Epithelial cell of prostate (primary cell): ENCODE measurements around the gene PCDHGA9.
"Not testable (repeated sequence)": the region's sequence is repeated elsewhere in the genome, so short reads cannot be mapped to it uniquely, and the experiment has no call there.

Experiments
- DNase-seq: peaks from one replicate; pipeline ENCODE4 v3.0.0-alpha.2; 2011; ENCODE audit warnings: low read depth, low spot score
- H3K27ac ChIP-seq: fragments of 450-650 bp; 2 replicates; pipeline ENCODE4 v1.5.1; 2017; ENCODE audit warnings: mild to moderate bottlenecking

PCDHGA9 gene

DNA sequence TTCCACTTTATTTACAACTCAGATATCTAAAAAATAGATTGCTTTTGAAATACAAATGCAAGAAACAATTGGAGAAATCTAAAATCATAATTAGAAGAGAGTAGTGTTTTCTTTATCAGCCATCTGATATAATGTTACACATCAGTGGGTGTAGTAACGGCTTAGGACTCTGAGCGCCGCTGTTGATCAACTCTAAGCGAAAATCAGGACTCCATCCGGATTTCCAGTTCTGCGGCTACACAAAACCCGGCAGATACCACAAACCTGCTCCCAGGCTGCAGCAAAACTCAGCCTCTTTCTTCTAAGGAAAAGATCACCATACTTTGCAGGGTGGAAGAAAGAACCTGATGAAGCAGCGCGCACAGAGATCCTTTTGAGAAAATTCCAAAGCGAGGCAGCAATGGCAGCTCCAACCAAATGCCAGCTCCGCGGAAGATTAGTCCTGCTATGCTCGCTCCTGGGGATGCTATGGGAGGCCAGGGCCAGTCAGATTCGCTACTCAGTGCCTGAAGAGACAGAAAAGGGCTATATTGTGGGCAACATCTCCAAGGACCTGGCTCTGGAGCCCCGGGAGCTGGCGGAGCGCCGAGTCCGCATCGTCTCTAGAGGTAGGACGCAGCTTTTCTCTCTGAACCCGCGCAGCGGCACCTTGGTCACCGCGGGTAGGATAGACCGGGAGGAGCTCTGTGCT lies at the start of gene PCDHGA9:
TSS of gene PCDHGA9 (plus strand) at position 226 of the 691 bp plus-strand sequence. CDS start at position 401, 175 bp downstream.
- H3K27ac ChIP-seq: no peak within 1 kb of the TSS
- DNase-seq: no peak

DNA sequence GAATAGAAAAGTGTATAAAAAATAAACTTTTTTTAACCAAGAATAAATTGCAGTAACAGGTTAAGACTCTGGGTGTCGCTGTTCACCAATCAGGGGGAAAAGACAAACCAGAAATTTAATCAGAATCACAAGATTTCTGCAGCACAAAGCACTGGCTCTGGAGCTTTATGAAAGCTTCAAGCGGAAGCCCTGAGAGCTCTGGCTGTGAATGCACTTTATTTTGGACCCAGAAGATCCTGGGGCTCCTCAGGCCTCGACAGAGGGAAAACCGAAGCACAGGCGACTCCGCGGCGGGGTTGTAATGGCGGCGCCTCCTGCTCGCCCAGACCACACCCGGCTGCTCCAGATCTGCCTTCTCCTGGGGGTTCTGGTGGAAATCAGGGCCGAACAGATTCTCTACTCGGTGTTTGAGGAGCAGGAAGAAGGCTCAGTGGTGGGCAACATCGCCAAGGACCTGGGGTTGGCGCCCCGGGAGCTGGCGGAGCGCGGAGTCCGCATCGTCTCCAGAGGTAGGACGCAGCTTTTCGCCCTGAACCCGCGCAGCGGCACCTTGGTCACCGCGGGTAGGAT lies 47.6 kb upstream of the PCDHGA9 start, which contains the start of gene PCDHGA4:
TSS of gene PCDHGA4 (plus strand) at position 122 of the 570 bp plus-strand sequence. CDS start at position 209, 87 bp downstream.
- no peak for DNase-seq
- no peak within 1 kb of the TSS for H3K27ac ChIP-seq

DNA sequence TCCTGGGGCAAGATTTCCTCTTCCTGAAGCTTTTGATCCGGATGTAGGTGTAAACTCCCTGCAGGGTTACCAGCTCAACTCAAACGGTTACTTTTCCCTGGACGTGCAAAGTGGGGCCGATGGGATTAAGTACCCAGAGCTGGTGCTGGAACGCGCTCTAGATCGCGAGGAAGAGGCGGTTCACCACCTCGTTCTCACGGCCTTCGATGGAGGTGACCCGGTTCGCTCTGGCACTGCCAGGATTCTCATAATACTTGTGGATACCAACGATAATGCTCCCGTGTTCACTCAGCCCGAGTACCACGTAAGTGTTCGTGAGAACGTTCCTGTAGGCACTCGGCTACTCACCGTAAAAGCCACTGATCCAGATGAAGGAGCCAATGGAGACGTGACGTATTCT lies 46.9 kb upstream of the PCDHGA9 start:
- no peak for DNase-seq
- H3K27ac ChIP-seq: no peak overlapping the region

DNA sequence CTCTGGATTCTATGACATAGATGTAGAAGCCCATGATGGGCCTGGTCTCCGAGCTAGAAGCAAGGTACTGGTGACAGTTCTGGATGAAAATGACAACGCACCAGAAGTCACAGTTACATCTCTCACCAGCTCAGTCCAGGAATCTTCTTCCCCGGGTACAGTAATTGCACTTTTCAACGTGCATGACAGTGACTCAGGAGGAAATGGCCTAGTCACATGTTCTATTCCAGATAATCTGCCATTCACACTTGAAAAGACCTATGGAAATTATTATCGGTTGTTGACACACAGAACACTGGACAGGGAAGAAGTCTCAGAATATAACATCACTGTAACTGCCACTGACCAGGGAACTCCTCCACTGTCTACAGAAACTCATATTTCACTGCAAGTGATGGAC lies 46.4 kb upstream of the PCDHGA9 start:
- H3K27ac ChIP-seq: no peak overlapping the region
- DNase-seq: no peak

DNA sequence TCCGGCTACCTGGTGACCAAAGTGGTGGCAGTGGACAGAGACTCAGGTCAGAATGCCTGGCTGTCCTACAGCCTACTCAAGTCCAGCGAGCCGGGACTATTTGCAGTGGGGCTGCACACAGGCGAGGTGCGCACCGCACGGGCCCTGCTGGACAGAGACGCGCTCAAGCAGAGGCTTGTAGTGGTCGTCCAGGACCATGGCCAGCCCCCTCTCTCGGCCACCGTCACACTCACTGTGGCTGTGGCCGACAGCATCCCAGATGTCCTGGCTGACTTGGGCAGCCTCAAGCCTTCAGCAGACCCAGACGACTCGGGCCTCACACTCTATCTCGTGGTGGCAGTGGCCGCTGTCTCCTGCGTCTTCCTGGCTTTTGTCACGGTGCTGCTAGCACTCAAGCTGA lies 45.6 kb upstream of the PCDHGA9 start:
- H3K27ac ChIP-seq: no peak overlapping the region
- DNase-seq: no peak

DNA sequence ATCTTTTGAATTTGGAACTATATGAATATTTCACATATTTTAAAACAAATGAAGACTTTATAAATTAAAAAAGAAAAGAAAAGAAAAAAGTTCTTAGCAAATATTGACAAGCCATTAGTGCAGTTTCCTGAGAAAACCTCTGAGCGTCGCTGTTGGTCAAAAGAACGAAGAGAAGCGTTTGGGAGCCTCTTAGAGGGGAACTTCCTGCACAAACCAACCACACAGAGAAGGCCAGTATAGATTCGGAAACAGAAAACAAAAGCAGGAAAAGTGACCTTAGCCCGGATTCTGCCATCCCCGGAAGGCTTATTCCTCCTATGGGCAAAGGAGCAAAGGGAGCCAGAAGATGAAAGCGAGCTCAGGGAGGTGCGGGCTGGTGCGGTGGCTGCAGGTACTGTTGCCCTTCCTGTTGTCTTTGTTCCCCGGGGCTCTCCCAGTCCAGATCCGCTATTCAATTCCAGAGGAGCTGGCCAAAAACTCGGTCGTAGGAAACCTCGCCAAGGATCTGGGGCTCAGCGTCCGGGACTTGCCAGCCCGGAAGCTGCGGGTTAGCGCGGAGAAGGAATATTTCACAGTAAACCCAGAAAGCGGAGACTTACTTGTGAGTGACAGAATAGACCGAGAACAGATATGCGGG lies 42.7 kb upstream of the PCDHGA9 start, which contains the start of gene PCDHGB2:
TSS of gene PCDHGB2 (plus strand) at position 205 of the 637 bp plus-strand sequence. CDS start at position 347, 142 bp downstream.
- H3K27ac ChIP-seq: no peak within 1 kb of the TSS
- DNase-seq: no peak

DNA sequence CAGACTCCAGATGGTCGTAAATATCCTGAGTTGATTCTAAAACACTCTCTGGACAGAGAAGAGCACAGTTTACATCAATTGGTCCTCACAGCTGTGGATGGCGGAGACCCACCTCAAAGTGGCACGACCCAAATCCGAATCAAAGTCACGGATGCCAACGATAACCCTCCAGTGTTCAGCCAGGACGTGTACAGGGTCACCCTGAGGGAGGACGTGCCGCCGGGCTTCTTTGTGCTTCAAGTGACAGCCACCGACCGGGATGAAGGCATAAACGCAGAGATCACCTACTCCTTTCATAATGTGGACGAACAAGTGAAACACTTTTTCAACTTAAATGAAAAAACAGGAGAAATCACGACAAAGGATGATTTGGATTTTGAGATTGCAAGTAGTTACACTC lies 41.9 kb upstream of the PCDHGA9 start:
- DNase-seq: no peak

DNA sequence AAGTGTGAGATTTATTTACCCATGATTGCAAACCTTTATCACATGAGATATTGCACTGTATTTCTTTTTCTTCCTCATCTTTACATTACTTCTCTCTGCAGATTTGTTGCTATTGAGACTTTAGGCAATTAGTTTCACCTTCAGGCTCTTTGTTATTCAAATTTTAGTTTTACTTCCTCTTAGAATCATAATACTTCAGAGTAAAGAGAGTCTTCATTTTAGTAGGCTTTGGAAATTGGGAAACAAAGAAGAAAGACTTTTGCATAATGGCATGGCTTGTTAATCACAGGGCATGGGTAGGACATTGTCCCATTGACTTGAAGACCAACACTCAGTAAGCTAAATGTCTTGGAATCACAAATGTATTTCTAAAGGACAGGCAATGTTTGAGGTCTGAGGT lies 39.9 kb upstream of the PCDHGA9 start:
- H3K27ac ChIP-seq: no peak overlapping the region
- DNase-seq: no peak

More for the DNA sequence above, 41.9 kb upstream of the PCDHGA9 start:
- no peak overlapping the region for H3K27ac ChIP-seq

DNA sequence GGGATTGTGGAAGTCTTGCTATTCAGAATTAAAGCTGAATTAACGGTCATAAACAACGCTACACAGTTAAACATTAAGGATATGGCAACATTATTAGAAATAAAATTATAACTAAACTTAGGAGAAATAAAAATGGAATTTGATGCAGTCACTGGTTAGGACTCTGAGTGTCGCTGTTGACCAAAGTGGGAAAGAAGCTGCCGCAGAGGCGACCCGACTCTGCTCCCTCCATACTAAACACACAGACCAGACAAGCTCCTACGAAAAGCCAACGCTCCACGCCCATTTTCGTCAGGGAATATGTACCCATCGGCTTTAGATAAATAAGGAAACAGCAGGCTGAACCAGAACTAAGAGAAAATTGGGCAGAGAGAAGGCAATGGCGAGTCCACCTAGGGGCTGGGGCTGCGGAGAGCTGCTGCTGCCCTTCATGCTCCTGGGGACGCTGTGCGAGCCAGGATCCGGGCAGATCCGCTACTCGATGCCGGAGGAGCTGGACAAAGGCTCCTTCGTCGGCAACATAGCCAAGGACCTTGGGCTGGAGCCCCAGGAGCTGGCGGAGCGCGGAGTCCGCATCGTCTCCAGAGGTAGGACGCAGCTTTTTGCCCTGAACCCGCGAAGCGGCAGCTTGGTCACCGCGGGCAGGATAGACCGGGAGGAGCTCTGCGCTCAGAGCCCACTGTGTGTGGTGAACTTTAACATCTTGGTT lies 38.5 kb upstream of the PCDHGA9 start, which contains the start of gene PCDHGA5:
TSS of gene PCDHGA5 (plus strand) at position 211 of the 709 bp plus-strand sequence. CDS start at position 380, 169 bp downstream.
- DNase-seq: no peak
- H3K27ac ChIP-seq: no peak within 1 kb of the TSS

DNA sequence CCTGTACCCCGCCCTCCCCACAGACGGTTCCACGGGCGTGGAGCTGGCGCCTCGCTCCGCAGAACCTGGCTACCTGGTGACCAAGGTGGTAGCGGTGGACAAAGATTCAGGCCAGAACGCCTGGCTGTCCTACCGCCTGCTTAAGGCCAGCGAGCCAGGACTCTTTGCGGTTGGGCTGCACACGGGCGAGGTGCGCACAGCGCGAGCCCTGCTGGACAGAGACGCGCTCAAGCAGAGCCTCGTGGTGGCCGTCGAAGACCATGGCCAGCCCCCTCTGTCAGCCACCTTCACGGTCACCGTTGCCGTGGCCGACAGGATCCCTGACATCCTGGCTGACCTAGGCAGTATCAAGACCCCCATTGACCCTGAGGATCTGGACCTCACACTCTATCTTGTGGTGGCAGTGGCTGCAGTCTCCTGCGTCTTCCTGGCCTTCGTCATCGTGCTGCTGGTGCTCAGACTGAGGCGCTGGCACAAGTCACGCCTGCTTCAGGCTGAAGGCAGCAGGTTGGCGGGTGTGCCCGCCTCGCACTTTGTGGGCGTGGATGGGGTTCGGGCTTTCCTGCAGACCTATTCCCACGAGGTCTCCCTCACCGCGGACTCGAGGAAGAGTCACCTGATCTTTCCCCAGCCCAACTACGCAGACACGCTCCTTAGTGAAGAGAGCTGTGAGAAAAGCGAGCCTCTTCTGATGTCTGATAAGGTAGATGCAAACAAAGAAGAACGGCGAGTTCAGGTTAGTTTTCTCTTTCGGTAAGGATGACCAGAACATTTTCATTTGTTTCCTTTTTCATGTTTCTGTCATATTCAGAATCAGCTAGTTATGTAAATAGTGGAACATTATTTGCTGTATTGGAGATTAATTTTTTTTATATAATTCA lies 36.3 kb upstream of the PCDHGA9 start:
- no peak overlapping the region for H3K27ac ChIP-seq

DNA sequence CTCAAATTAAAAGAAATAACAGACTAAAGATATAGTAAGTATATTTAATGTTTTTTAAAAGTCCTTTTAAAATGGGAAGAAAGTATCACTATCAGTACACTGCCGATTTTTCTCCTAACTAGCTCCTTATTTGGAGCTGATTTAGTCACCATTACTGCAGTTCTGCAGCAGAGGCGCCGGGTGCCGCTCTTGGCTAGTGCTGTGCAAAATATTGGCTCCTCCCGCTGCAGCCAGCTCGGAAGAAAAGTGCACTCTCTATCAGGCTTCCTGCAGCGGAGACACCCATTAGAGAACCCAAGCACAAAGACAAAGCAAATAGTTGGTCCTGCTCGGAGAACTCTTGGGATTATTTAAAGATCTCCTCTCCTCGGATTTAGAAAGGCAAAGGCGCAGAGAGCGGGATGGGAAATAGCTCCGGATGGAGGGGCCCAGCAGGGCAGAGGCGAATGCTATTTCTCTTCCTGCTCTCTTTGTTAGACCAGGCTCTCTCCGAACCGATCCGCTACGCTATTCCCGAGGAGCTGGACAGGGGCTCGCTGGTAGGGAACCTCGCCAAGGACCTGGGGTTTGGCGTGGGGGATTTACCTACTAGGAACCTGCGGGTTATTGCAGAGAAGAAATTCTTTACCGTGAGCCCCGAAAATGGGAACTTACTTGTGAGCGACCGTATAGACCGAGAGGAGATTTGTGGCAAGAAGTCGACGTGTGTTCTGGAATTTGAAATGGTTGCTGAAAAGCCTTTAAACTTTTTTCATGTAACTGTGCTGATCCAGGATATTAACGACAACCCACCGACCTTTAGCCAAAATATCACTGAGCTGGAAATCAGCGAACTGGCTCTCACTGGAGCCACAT lies 32.4 kb upstream of the PCDHGA9 start, which contains the start of gene PCDHGB3:
TSS of gene PCDHGB3 (plus strand) at position 249 of the 855 bp plus-strand sequence. CDS start at position 402, 153 bp downstream.
- no peak within 1 kb of the TSS for H3K27ac ChIP-seq
- no peak for DNase-seq

More for the DNA sequence above, 36.3 kb upstream of the PCDHGA9 start:
- DNase-seq: no peak

DNA sequence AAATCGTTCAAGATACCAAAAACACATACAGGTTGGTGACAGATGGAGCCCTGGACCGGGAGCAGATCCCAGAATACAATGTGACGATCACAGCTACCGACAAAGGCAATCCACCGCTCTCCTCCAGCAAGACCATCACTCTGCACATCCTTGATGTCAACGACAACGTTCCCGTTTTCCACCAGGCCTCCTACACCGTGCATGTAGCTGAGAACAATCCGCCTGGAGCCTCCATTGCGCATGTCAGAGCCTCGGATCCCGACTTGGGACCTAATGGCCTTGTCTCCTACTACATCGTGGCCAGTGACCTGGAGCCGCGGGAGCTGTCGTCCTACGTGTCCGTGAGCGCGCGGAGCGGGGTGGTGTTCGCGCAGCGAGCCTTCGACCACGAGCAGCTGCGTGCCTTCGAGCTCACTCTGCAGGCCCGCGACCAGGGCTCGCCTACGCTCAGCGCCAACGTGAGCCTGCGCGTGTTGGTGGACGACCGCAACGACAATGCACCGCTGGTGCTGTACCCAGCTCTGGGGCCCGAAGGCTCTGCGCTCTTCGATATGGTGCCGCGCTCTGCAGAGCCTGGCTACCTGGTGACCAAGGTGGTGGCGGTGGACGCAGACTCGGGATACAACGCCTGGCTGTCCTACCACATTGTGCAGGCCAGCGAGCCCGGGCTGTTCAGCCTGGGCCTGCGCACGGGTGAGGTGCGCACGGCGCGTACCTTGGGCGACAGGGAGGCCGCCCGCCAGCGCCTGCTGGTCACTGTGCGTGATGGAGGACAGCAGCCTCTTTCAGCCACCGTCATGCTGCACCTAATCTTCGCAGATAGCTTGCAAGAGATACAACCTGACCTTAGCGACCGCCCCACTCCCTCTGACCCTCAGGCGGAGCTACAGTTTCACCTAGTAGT lies 30.8 kb upstream of the PCDHGA9 start:
- H3K27ac ChIP-seq: no peak overlapping the region
- no peak for DNase-seq

DNA sequence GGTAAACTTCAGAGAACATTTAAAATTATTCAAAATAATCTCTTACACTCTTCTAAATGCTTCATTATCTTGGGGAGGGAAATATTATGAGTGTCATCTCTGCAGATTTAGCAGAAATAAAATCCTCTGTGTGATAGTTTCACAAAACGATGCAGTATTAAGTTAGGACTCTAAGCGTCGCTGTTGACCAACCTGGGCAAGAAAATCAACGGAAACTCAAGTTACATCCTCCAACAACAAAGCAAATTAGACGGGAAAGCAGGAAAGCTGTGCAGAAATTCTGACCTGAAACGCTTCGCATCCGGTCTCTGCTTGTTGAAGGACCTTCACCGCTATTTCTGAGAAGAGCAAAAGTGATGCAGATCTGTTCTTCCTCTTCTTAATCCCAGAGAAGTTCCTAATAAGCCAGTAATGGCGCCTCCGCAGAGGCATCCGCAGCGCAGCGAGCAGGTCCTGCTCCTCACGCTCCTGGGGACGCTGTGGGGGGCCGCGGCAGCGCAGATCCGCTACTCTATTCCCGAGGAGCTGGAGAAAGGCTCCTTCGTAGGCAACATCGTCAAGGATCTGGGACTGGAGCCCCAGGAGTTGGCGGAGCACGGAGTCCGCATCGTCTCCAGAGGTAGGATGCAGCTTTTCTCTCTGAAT lies 28.8 kb upstream of the PCDHGA9 start, which contains the start of gene PCDHGA6:
TSS of gene PCDHGA6 (plus strand) at position 219 of the 645 bp plus-strand sequence. CDS start at position 412, 193 bp downstream.
- DNase-seq: no peak
- no peak within 1 kb of the TSS for H3K27ac ChIP-seq

DNA sequence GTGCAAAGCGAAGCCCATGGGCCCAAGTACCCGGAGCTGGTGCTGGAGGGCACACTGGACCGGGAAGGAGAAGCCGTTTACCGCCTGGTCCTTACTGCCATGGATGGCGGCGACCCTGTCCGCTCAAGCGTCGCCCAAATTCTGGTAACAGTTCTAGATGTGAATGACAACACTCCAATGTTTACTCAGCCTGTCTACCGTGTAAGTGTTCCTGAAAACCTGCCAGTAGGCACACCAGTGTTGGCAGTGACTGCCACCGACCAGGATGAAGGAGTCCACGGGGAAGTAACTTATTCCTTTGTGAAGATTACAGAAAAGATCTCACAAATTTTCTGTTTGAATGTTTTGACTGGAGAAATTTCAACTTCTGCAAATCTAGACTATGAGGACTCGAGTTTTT lies 28.0 kb upstream of the PCDHGA9 start:
- H3K27ac ChIP-seq: no peak overlapping the region
- DNase-seq: no peak

DNA sequence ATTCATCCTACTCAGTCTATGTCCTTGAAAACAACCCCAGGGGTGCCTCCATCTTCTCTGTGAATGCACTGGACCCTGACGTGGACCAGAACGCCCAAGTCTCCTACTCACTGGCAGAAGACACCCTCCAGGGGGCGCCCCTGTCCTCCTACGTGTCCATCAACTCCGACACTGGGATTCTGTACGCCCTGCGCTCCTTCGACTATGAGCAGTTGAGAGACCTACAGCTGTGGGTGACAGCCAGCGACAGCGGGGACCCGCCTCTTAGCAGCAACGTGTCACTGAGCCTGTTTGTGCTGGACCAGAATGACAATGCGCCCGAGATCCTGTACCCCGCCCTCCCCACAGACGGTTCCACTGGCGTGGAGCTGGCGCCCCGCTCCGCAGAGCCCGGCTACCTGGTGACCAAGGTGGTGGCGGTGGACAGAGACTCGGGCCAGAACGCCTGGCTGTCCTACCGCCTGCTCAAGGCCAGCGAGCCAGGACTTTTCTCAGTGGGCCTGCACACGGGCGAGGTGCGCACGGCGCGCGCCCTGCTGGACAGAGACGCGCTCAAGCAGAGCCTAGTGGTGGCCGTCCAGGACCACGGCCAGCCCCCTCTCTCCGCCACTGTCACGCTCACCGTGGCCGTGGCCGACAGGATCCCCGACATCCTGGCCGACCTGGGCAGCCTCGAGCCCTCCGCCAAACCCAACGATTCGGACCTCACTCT lies 27.0 kb upstream of the PCDHGA9 start:
- DNase-seq: not testable (repeated sequence)

More for the DNA sequence above, 27.0 kb upstream of the PCDHGA9 start:
- H3K27ac ChIP-seq: not testable (repeated sequence)
